Osteocyte (in vitro differentiated cells): ENCODE data around the gene CDAN1. TPM values are rescaled to one million over a fixed set of nuclear protein-coding genes. Genes with fewer than 3 reads are reported as not detected.
A peak's percentile ranks its signal among the peaks of the same experiment; 100 is the strongest.

Source experiments
- DNase-seq: peaks from one replicate; pipeline ENCODE4 v3.0.0; 2021; ENCODE audit warnings: mixed read lengths; ENCODE audit not compliant: unreplicated experiment; ENCODE audit errors: extremely low spot score
- H3K27ac Mint-ChIP-seq: one replicate; pipeline ENCODE4 v1.8.0; 2021; ENCODE audit warnings: mild to moderate bottlenecking, mixed read lengths; ENCODE audit not compliant: unreplicated experiment
- H3K27me3 Mint-ChIP-seq: one replicate; pipeline ENCODE4 v1.8.0; 2021; ENCODE audit warnings: mixed read lengths; ENCODE audit not compliant: unreplicated experiment
- H3K36me3 Mint-ChIP-seq: one replicate; pipeline ENCODE4 v1.8.0; 2021; ENCODE audit warnings: mixed read lengths; ENCODE audit not compliant: unreplicated experiment
- H3K4me1 Mint-ChIP-seq: one replicate; pipeline ENCODE4 v1.8.0; 2021; ENCODE audit warnings: mixed read lengths; ENCODE audit not compliant: unreplicated experiment
- H3K4me3 Mint-ChIP-seq: one replicate; pipeline ENCODE4 v1.8.0; 2021; ENCODE audit warnings: mild to moderate bottlenecking, moderate library complexity, mixed read lengths; ENCODE audit not compliant: unreplicated experiment
- H3K9me3 Mint-ChIP-seq: one replicate; pipeline ENCODE4 v1.8.0; 2021; ENCODE audit warnings: mixed read lengths; ENCODE audit not compliant: unreplicated experiment
- CTCF ChIP-seq: fragments of 200-600 bp; sonication (generic); IDR thresholded peaks from 2 replicates; pipeline ENCODE4 v1.5.0; 2021; ENCODE audit warnings: antibody characterized with exemption, mild to moderate bottlenecking, moderate library complexity
- total RNA-seq: library from RNA; stranded (reverse); gene quantifications from 2 replicates; pipeline ENCODE4 v1.2.1, GENCODE V29; 2021

The CDAN1 gene
- total RNA-seq, 1 donor from 2014 or later = 24.0 TPM

GRCh38 chr15:42760759-42761158 is 23.8 kb upstream of the CDAN1 start:
- Mint-ChIP-seq H3K4me3 (no peak overlapping the region), H3K27me3 (no peaks in the 10 kb centered on the region), H3K4me1 (no peaks in the 10 kb centered on the region), H3K9me3 (peaks cover 22% of the 10 kb centered on the region), H3K36me3 (peaks cover 26% of the 10 kb centered on the region), H3K27ac (no peak overlapping the region)
- no peak for DNase-seq
- no peak for TF ChIP-seq CTCF

GRCh38 chr15:42759093-42759492 is 22.2 kb upstream of the CDAN1 start:
- Mint-ChIP-seq H3K36me3 (peaks cover 20% of the 10 kb centered on the region), H3K4me1 (no peaks in the 10 kb centered on the region), H3K9me3 (peaks cover 17% of the 10 kb centered on the region), H3K27me3 (no peaks in the 10 kb centered on the region), H3K4me3 (no peak overlapping the region), H3K27ac (no peak overlapping the region)
- TF ChIP-seq CTCF = no peak
- no peak for DNase-seq

- Mint-ChIP-seq H3K27me3 (no peaks in the 10 kb centered on the region), H3K4me1 (no peaks in the 10 kb centered on the region), H3K27ac (no peak overlapping the region), H3K9me3 (peaks cover 10% of the 10 kb centered on the region), H3K4me3 (no peak overlapping the region), H3K36me3 (peaks cover 51% of the 10 kb centered on the region)
- DNase-seq = no peak
- TF ChIP-seq CTCF = no peak
Observed at GRCh38 chr15:42750306-42750705, 13.4 kb upstream of the CDAN1 start.

GRCh38 chr15:42749266-42749665 is 12.3 kb upstream of the CDAN1 start:
- H3K36me3 Mint-ChIP-seq = peaks cover 56% of the 10 kb centered on the region
- DNase-seq = peak; percentile 70
- no peak for TF ChIP-seq CTCF
- no peaks in the 10 kb centered on the region for H3K27me3 Mint-ChIP-seq
- H3K9me3 Mint-ChIP-seq = peaks cover 10% of the 10 kb centered on the region
- no peaks in the 10 kb centered on the region for H3K4me1 Mint-ChIP-seq
- H3K27ac Mint-ChIP-seq = no peak overlapping the region
- no peak overlapping the region for H3K4me3 Mint-ChIP-seq

GRCh38 chr15:42744195-42744594 is 7.3 kb upstream of the CDAN1 start:
- Mint-ChIP-seq H3K4me3 (no peak overlapping the region), H3K4me1 (peaks cover 8% of the 10 kb centered on the region), H3K9me3 (no peaks in the 10 kb centered on the region), H3K27me3 (no peaks in the 10 kb centered on the region), H3K36me3 (peaks cover 26% of the 10 kb centered on the region), H3K27ac (no peak overlapping the region)
- no peak for TF ChIP-seq CTCF
- DNase-seq = no peak
